Measurements from ENCODE around the gene NOX5. TPM values are rescaled to one million over a fixed set of nuclear protein-coding genes. Genes with fewer than 3 reads are reported as not detected.

The NOX5 gene
- polyA plus RNA-seq, 2 of the 4 experiments (the other 2 are of a cell fraction), result 0.19 to 0.22 TPM

DNA sequence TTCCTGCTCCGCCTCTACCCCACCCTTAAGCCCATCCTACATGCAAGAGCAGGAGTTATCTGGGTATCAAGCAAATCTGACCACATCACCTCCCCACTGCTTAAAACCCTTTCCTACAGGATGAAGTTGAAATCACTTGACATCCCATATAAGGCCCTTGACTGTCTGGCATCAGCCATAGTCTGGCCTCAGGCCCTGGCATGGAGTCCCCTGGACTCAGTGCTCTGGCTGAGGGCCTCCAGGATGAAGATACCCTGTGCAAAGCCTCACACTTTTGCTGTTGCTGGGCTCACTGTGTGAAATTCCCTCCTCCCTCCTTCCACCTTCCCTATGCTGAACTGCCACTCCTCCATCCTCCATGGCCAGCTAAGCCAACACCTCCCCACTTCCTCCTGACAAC lies 80.8 kb downstream of the NOX5 start:
- TF ChIP-seq RARB (CRISPR knock-in tag; IDR thresholded peaks at IDR 0.05) (no peak), MAZ (IDR thresholded peaks at IDR 0.05; ENCODE audit: borderline replicate concordance, low read depth, low read length) (no peak), ZC3H11A (IDR thresholded peaks at IDR 0.05) (no peak), PHF8 (IDR thresholded peaks at IDR 0.05; ENCODE audit: borderline replicate concordance, low read depth) (no peak), MYC (IDR thresholded peaks at IDR 0.05; ENCODE audit: borderline replicate concordance, low read length) (no peak)
- TF ChIP-seq, protein P1, sequence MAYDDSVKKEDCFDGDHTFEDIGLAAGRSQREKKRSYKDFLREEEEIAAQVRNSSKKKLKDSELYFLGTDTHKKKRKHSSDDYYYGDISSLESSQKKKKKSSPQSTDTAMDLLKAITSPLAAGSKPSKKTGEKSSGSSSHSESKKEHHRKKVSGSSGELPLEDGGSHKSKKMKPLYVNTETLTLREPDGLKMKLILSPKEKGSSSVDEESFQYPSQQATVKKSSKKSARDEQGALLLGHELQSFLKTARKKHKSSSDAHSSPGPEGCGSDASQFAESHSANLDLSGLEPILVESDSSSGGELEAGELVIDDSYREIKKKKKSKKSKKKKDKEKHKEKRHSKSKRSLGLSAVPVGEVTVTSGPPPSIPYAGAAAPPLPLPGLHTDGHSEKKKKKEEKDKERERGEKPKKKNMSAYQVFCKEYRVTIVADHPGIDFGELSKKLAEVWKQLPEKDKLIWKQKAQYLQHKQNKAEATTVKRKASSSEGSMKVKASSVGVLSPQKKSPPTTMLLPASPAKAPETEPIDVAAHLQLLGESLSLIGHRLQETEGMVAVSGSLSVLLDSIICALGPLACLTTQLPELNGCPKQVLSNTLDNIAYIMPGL (CRISPR knock-in tag; IDR thresholded peaks at IDR 0.05; ENCODE audit: borderline replicate concordance), result no peak
- Histone ChIP-seq H3K4me1 (peaks cover 42% of the 10 kb centered on the region), H3K4me3 (no peak overlapping the region), H3K27ac (no peak overlapping the region), H3K9me3 (no peaks in the 10 kb centered on the region), H3K4me2 (no peak overlapping the region)
- ATAC-seq (no peak), DNase-seq (ENCODE audit: low read depth in 1 of 2, low spot score in 1 of 2) (no peak), FAIRE-seq (no peak)
- ChIA-PET POLR2A (no interaction called here), CTCF (interaction anchor here (0.8 to 1.8 kb wide), 4 partner anchors 36 to 300 kb away, joined by 3 to 7 read pairs (median 4); no protein-coding TSS in a partner anchor)
- 85% methylated on average over 1 of the region's 1 CpG for WGBS (ENCODE audit: missing lambda C conversion rate)

DNA sequence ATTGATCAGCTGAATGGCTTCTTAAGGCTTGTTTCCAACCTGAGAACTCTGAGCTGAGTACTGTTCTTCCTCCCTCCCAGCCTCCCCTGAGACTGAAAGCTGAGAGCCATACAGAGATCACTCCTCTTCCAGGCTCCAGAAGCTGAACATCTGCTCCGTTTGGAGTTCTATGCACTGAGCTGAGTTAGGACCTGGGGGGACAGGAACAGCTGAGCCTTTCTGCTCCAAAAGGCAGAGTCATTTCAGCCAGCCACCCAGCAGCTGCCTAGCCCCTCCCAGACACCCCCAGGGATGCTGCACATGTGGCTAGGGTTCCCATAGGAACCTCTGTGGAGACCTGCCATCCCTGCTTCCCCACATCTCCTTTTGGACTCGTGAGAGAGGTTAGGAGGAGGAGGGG lies 81.7 kb downstream of the NOX5 start:
- TF ChIP-seq EHMT2 (IDR thresholded peaks at IDR 0.05; ENCODE audit: low read depth), result no peak
- no peak for TF ChIP-seq HDAC2 (IDR thresholded peaks at IDR 0.05)
- no peak for TF ChIP-seq TFCP2L1 (CRISPR knock-in tag; IDR thresholded peaks at IDR 0.05)
- TF ChIP-seq MAZ (IDR thresholded peaks at IDR 0.05; ENCODE audit: borderline replicate concordance, low read depth, low read length), result no peak
- TF ChIP-seq NR3C1 (IDR thresholded peaks at IDR 0.05), result no peak
- TF ChIP-seq POLR2AphosphoS2 (conservative IDR thresholded peaks at IDR 0.05; ENCODE audit: low read length), result no peak
- no peak for TF ChIP-seq ESRRA (IDR thresholded peaks at IDR 0.05; ENCODE audit: borderline replicate concordance, low read length)
- TF ChIP-seq, protein P2, sequence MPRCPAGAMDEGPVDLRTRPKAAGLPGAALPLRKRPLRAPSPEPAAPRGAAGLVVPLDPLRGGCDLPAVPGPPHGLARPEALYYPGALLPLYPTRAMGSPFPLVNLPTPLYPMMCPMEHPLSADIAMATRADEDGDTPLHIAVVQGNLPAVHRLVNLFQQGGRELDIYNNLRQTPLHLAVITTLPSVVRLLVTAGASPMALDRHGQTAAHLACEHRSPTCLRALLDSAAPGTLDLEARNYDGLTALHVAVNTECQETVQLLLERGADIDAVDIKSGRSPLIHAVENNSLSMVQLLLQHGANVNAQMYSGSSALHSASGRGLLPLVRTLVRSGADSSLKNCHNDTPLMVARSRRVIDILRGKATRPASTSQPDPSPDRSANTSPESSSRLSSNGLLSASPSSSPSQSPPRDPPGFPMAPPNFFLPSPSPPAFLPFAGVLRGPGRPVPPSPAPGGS (IDR thresholded peaks at IDR 0.05), result no peak
- no peak for TF ChIP-seq JUNB (IDR thresholded peaks at IDR 0.05)
- no peak for TF ChIP-seq NPAS2 (CRISPR knock-in tag; IDR thresholded peaks at IDR 0.05; ENCODE audit: borderline replicate concordance)
- TF ChIP-seq BHLHE40 (IDR thresholded peaks at IDR 0.05; ENCODE audit: low read depth, low read length), result no peak
- TF ChIP-seq, protein P3, sequence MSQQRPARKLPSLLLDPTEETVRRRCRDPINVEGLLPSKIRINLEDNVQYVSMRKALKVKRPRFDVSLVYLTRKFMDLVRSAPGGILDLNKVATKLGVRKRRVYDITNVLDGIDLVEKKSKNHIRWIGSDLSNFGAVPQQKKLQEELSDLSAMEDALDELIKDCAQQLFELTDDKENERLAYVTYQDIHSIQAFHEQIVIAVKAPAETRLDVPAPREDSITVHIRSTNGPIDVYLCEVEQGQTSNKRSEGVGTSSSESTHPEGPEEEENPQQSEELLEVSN (IDR thresholded peaks at IDR 0.05; ENCODE audit: borderline replicate concordance, low read depth), result no peak
- no peak for TF ChIP-seq HOXA7 (CRISPR knock-in tag; IDR thresholded peaks at IDR 0.05)
- TF ChIP-seq EP300 (IDR thresholded peaks at IDR 0.05), result no peak
- TF ChIP-seq RARB (CRISPR knock-in tag; IDR thresholded peaks at IDR 0.05), result no peak
- TF ChIP-seq, protein P4, sequence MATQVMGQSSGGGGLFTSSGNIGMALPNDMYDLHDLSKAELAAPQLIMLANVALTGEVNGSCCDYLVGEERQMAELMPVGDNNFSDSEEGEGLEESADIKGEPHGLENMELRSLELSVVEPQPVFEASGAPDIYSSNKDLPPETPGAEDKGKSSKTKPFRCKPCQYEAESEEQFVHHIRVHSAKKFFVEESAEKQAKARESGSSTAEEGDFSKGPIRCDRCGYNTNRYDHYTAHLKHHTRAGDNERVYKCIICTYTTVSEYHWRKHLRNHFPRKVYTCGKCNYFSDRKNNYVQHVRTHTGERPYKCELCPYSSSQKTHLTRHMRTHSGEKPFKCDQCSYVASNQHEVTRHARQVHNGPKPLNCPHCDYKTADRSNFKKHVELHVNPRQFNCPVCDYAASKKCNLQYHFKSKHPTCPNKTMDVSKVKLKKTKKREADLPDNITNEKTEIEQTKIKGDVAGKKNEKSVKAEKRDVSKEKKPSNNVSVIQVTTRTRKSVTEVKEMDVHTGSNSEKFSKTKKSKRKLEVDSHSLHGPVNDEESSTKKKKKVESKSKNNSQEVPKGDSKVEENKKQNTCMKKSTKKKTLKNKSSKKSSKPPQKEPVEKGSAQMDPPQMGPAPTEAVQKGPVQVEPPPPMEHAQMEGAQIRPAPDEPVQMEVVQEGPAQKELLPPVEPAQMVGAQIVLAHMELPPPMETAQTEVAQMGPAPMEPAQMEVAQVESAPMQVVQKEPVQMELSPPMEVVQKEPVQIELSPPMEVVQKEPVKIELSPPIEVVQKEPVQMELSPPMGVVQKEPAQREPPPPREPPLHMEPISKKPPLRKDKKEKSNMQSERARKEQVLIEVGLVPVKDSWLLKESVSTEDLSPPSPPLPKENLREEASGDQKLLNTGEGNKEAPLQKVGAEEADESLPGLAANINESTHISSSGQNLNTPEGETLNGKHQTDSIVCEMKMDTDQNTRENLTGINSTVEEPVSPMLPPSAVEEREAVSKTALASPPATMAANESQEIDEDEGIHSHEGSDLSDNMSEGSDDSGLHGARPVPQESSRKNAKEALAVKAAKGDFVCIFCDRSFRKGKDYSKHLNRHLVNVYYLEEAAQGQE (IDR thresholded peaks at IDR 0.05), result no peak
- TF ChIP-seq SREBF2 (IDR thresholded peaks at IDR 0.05), result no peak
- no peak for TF ChIP-seq GATA3 (IDR thresholded peaks at IDR 0.05; ENCODE audit: borderline replicate concordance)
- TF ChIP-seq, protein P5, sequence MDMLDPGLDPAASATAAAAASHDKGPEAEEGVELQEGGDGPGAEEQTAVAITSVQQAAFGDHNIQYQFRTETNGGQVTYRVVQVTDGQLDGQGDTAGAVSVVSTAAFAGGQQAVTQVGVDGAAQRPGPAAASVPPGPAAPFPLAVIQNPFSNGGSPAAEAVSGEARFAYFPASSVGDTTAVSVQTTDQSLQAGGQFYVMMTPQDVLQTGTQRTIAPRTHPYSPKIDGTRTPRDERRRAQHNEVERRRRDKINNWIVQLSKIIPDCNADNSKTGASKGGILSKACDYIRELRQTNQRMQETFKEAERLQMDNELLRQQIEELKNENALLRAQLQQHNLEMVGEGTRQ (IDR thresholded peaks at IDR 0.05), result no peak
- TF ChIP-seq TP53 (CRISPR knock-in tag; IDR thresholded peaks at IDR 0.05), result no peak
- H3K4me1 ChIP-seq, result peaks cover 33% of the 10 kb centered on the region
- no peak overlapping the region for H3K4me3 ChIP-seq
- no peaks in the 10 kb centered on the region for H3K9me3 ChIP-seq
- WGBS (ENCODE audit: missing lambda C conversion rate), result 70% methylated on average over 2 of the region's 2 CpGs
- ChIA-PET CTCF (interaction anchor here (0.8 to 1.8 kb wide), 6 partner anchors 11 to 75 kb away, joined by 3 to 7 read pairs (median 3); no protein-coding TSS in a partner anchor), POLR2A (no interaction called here)
- no peak for DNase-seq (ENCODE audit: low read depth in 1 of 2, low spot score in 1 of 2)
- no peak for ATAC-seq
- FAIRE-seq, result no peak
- H3K4me2 ChIP-seq, result no peak overlapping the region
- H3K27ac ChIP-seq, result no peak overlapping the region

Measured in A549 (cell line).